PFSK-1 (cell line): ENCODE measurements around the gene CHRNE.

Experiments
- FOXP2 ChIP-seq: optimal IDR thresholded peaks from 2 replicates; pipeline ENCODE3; 2011; ENCODE audit warnings: borderline replicate concordance, control low read depth, inconsistent platforms; ENCODE audit not compliant: insufficient read depth; ENCODE audit errors: extremely low read length, extremely low read depth
- POLR2AphosphoS5 ChIP-seq: IDR thresholded peaks from 2 replicates; pipeline ENCODE4 v1.6.1; 2012; ENCODE audit warnings: low read depth, mild to moderate bottlenecking, control low read depth, low read length, moderate library complexity
- REST ChIP-seq, 2 experiments: IDR thresholded peaks; 2 replicates each; pipeline versions ENCODE4 v1.6.1 to v1.8.0; 2011 to 2012; ENCODE audit warnings: low read depth in 2 of 2, low read length in 2 of 2, control low read depth in 1 of 2, inconsistent platforms in 1 of 2, mild to moderate bottlenecking in 1 of 2, moderate library complexity in 1 of 2; ENCODE audit not compliant: insufficient read depth in 1 of 2
- SIN3A ChIP-seq: IDR thresholded peaks from 2 replicates; pipeline ENCODE4 v1.6.1; 2012; ENCODE audit warnings: mild to moderate bottlenecking, low read length, moderate library complexity, borderline replicate concordance; ENCODE audit not compliant: insufficient read depth
- TAF1 ChIP-seq: IDR thresholded peaks from 2 replicates; pipeline ENCODE4 v1.6.1; 2012; ENCODE audit warnings: low read length, control low read depth, borderline replicate concordance; ENCODE audit not compliant: insufficient read depth

- TF ChIP-seq POLR2AphosphoS5, result no peak
- no peak for TF ChIP-seq REST (IDR thresholded peaks at IDR 0.05; ENCODE audit: insufficient read depth in 1 of 2, low read depth in 2 of 2, low read length in 2 of 2)
- no peak for TF ChIP-seq SIN3A
- no peak for TF ChIP-seq TAF1
- no peak for TF ChIP-seq FOXP2
Measured at GRCh38 chr17:4898927-4899326, 4.0 kb downstream of the CHRNE start.
